Esophagus muscularis mucosa (tissue), 4 donors: ENCODE measurements around the gene ZNF134.

Experiments used
- EP300 ChIP-seq: sonication (generic); formaldehyde crosslinking; IDR thresholded peaks from one replicate; pipeline ENCODE4 v1.6.1; 2017; ENCODE audit warnings: antibody characterized with exemption
- POLR2A ChIP-seq: fragments of 450-650 bp; IDR thresholded peaks from one replicate; pipeline ENCODE4 v1.6.1; 2017; ENCODE audit warnings: antibody characterized with exemption, moderate library complexity, mild to moderate bottlenecking, low read depth
- POLR2AphosphoS5 ChIP-seq, 2 donors: sonication (generic); formaldehyde crosslinking; IDR thresholded peaks; one replicate each; pipeline ENCODE4 v1.6.1; 2017; ENCODE audit warnings: antibody characterized with exemption in 2 of 2
- TF ChIP-seq, protein P1 (sequence below), 3 experiments: fragments of 200-600 bp in 2 of 3; fragments of 450-650 bp in 1 of 3; sonication (generic) in 2 of 3; IDR thresholded peaks; one replicate each; pipeline ENCODE4 v1.5.1; 2017 to 2019; ENCODE audit warnings: antibody characterized with exemption in 3 of 3, mild to moderate bottlenecking in 2 of 3, moderate library complexity in 1 of 3

DNA sequence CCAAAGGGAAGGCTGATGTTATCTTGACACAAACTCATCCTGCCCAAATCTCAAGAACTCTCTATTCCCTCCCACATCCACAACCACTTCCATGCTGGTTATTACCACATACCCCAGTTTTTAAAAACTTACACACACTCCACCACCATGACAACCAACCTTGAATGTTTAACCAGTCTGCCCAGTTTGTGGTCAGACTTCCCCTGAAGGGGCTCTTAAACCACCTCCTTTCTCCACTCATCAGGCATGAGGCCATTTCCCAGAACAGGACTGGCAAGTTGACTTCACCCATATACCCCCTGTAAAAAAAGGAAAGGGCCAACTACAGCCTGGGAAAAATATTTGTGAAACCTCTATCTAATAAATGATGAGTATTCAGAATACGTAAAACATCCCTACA, 42.3 kb downstream of the ZNF134 start:
- TF ChIP-seq, protein P1, sequence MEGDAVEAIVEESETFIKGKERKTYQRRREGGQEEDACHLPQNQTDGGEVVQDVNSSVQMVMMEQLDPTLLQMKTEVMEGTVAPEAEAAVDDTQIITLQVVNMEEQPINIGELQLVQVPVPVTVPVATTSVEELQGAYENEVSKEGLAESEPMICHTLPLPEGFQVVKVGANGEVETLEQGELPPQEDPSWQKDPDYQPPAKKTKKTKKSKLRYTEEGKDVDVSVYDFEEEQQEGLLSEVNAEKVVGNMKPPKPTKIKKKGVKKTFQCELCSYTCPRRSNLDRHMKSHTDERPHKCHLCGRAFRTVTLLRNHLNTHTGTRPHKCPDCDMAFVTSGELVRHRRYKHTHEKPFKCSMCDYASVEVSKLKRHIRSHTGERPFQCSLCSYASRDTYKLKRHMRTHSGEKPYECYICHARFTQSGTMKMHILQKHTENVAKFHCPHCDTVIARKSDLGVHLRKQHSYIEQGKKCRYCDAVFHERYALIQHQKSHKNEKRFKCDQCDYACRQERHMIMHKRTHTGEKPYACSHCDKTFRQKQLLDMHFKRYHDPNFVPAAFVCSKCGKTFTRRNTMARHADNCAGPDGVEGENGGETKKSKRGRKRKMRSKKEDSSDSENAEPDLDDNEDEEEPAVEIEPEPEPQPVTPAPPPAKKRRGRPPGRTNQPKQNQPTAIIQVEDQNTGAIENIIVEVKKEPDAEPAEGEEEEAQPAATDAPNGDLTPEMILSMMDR (IDR thresholded peaks at IDR 0.05) = no peak
- TF ChIP-seq POLR2AphosphoS5 (IDR thresholded peaks at IDR 0.05) (no peak), EP300 (no peak), POLR2A (no peak)
